ENCODE data around the gene CFAP43.
A peak's percentile ranks its signal among the peaks of the same experiment; 100 is the strongest.

Gene CFAP43

GRCh38 chr10:104262055-104262454 is 29.9 kb upstream of the CFAP43 start:
- H3K27me3 Mint-ChIP-seq: no peaks in the 10 kb centered on the region
- no peaks in the 10 kb centered on the region for H3K9me3 Mint-ChIP-seq
- H3K4me1 Mint-ChIP-seq: peaks cover 31% of the 10 kb centered on the region
- no peak overlapping the region for H3K4me3 Mint-ChIP-seq
- H3K27ac Mint-ChIP-seq: no peak overlapping the region
- no peak for DNase-seq (ENCODE audit: low spot score in 2 of 2)
- H3K36me3 Mint-ChIP-seq: peaks cover 30% of the 10 kb centered on the region
- no peak for ATAC-seq (ENCODE audit: low read depth)

GRCh38 chr10:104260775-104261115 is 28.6 kb upstream of the CFAP43 start:
- H3K27ac Mint-ChIP-seq: peak overlapping the region; percentile 75
- no peaks in the 10 kb centered on the region for H3K27me3 Mint-ChIP-seq
- no peaks in the 10 kb centered on the region for H3K9me3 Mint-ChIP-seq
- no peak overlapping the region for H3K4me3 Mint-ChIP-seq
- ATAC-seq (ENCODE audit: low read depth) (no peak), DNase-seq (ENCODE audit: low spot score in 2 of 2) (no peak)
- H3K36me3 Mint-ChIP-seq: peaks cover 27% of the 10 kb centered on the region
- peaks cover 32% of the 10 kb centered on the region for H3K4me1 Mint-ChIP-seq

- no peak overlapping the region for H3K4me3 Mint-ChIP-seq
- H3K4me1 Mint-ChIP-seq: peaks cover 30% of the 10 kb centered on the region
- H3K9me3 Mint-ChIP-seq: no peaks in the 10 kb centered on the region
- H3K36me3 Mint-ChIP-seq: peaks cover 23% of the 10 kb centered on the region
- ATAC-seq (ENCODE audit: low read depth): no peak
- no peak for DNase-seq (ENCODE audit: low spot score in 2 of 2)
- H3K27me3 Mint-ChIP-seq: no peaks in the 10 kb centered on the region
- peak overlapping the region; percentile 75 for H3K27ac Mint-ChIP-seq
These were observed 28.0 kb upstream of the CFAP43 start for GRCh38 chr10:104259999-104260774.

- H3K36me3 Mint-ChIP-seq: peaks cover 22% of the 10 kb centered on the region
- peak overlapping the region; percentile 75 for H3K27ac Mint-ChIP-seq
- DNase-seq (ENCODE audit: low spot score in 2 of 2) (no peak), ATAC-seq (ENCODE audit: low read depth) (no peak)
- H3K27me3 Mint-ChIP-seq: no peaks in the 10 kb centered on the region
- no peaks in the 10 kb centered on the region for H3K9me3 Mint-ChIP-seq
- no peak overlapping the region for H3K4me3 Mint-ChIP-seq
- H3K4me1 Mint-ChIP-seq: peaks cover 29% of the 10 kb centered on the region
These were observed 27.3 kb upstream of the CFAP43 start for GRCh38 chr10:104259456-104259855.

- ATAC-seq (ENCODE audit: low read depth) (no peak), DNase-seq (ENCODE audit: low spot score in 2 of 2) (no peak)
- no peaks in the 10 kb centered on the region for H3K27me3 Mint-ChIP-seq
- no peak overlapping the region for H3K4me3 Mint-ChIP-seq
- H3K4me1 Mint-ChIP-seq: peaks cover 26% of the 10 kb centered on the region
- H3K9me3 Mint-ChIP-seq: no peaks in the 10 kb centered on the region
- peaks cover 19% of the 10 kb centered on the region for H3K36me3 Mint-ChIP-seq
- peak overlapping the region; percentile 68 for H3K27ac Mint-ChIP-seq
These were observed 26.0 kb upstream of the CFAP43 start for GRCh38 chr10:104258209-104258608.

GRCh38 chr10:104257235-104257634 is 25.1 kb upstream of the CFAP43 start:
- no peak for ATAC-seq (ENCODE audit: low read depth)
- Mint-ChIP-seq H3K4me1 (peaks cover 26% of the 10 kb centered on the region), H3K9me3 (no peaks in the 10 kb centered on the region), H3K36me3 (peaks cover 19% of the 10 kb centered on the region), H3K4me3 (no peak overlapping the region), H3K27ac (no peak overlapping the region), H3K27me3 (no peaks in the 10 kb centered on the region)
- no peak for DNase-seq (ENCODE audit: low spot score in 2 of 2)

- no peak for ATAC-seq (ENCODE audit: low read depth)
- DNase-seq (ENCODE audit: low spot score in 2 of 2): no peak
- no peak overlapping the region for H3K4me3 Mint-ChIP-seq
- no peaks in the 10 kb centered on the region for H3K9me3 Mint-ChIP-seq
- H3K27ac Mint-ChIP-seq: peak overlapping the region; percentile 90
- H3K36me3 Mint-ChIP-seq: peaks cover 18% of the 10 kb centered on the region
- H3K4me1 Mint-ChIP-seq: peaks cover 26% of the 10 kb centered on the region
- H3K27me3 Mint-ChIP-seq: no peaks in the 10 kb centered on the region
These were observed 24.3 kb upstream of the CFAP43 start for GRCh38 chr10:104256335-104256961.

GRCh38 chr10:104255311-104255981 is 23.3 kb upstream of the CFAP43 start:
- no peak for DNase-seq (ENCODE audit: low spot score in 2 of 2)
- Mint-ChIP-seq H3K4me3 (peak overlapping the region; percentile 99), H3K36me3 (peaks cover 14% of the 10 kb centered on the region), H3K4me1 (peaks cover 23% of the 10 kb centered on the region), H3K27me3 (no peaks in the 10 kb centered on the region), H3K27ac (peak overlapping the region; percentile 90), H3K9me3 (no peaks in the 10 kb centered on the region)
- ATAC-seq (ENCODE audit: low read depth): peak; percentile 57

- Mint-ChIP-seq H3K36me3 (peaks cover 10% of the 10 kb centered on the region), H3K27ac (peak within 1 kb of the TSS; percentile 90), H3K4me1 (peaks cover 16% of the 10 kb centered on the region), H3K27me3 (peaks cover 2% of the 10 kb centered on the region), H3K4me3 (peak within 1 kb of the TSS; percentile 99), H3K9me3 (no peaks in the 10 kb centered on the region)
- ATAC-seq (ENCODE audit: low read depth) (peak; percentile 69), DNase-seq (ENCODE audit: low spot score in 2 of 2) (peak in 1 of 2 donors; percentile 26)
These were observed 22.5 kb upstream of the CFAP43 start, which contains the start of gene GSTO1 for GRCh38 chr10:104254493-104255310. TSS of gene GSTO1 (plus strand) at chr10:104254892. CDS start at chr10:104254929, 37 bp downstream.

- Mint-ChIP-seq H3K9me3 (no peaks in the 10 kb centered on the region), H3K4me1 (peaks cover 16% of the 10 kb centered on the region), H3K27me3 (peaks cover 2% of the 10 kb centered on the region), H3K36me3 (peaks cover 8% of the 10 kb centered on the region), H3K4me3 (peak overlapping the region; percentile 99), H3K27ac (peak overlapping the region; percentile 90)
- no peak for ATAC-seq (ENCODE audit: low read depth)
- no peak for DNase-seq (ENCODE audit: low spot score in 2 of 2)
These were observed 21.6 kb upstream of the CFAP43 start for GRCh38 chr10:104253606-104254410.

- no peak for ATAC-seq (ENCODE audit: low read depth)
- Mint-ChIP-seq H3K4me3 (peak overlapping the region; percentile 22), H3K36me3 (peaks cover 3% of the 10 kb centered on the region), H3K27ac (no peak overlapping the region), H3K27me3 (peaks cover 3% of the 10 kb centered on the region), H3K4me1 (peaks cover 12% of the 10 kb centered on the region), H3K9me3 (no peaks in the 10 kb centered on the region)
- no peak for DNase-seq (ENCODE audit: low spot score in 2 of 2)
These were observed 20.9 kb upstream of the CFAP43 start for GRCh38 chr10:104253106-104253505.

- peaks cover 9% of the 10 kb centered on the region for H3K4me1 Mint-ChIP-seq
- peaks cover 3% of the 10 kb centered on the region for H3K27me3 Mint-ChIP-seq
- H3K27ac Mint-ChIP-seq: no peak overlapping the region
- no peak for DNase-seq (ENCODE audit: low spot score in 2 of 2)
- no peak overlapping the region for H3K4me3 Mint-ChIP-seq
- H3K9me3 Mint-ChIP-seq: no peaks in the 10 kb centered on the region
- no peaks in the 10 kb centered on the region for H3K36me3 Mint-ChIP-seq
- ATAC-seq (ENCODE audit: low read depth): no peak
These were observed 20.2 kb upstream of the CFAP43 start for GRCh38 chr10:104252368-104252767.

GRCh38 chr10:104251443-104251842 is 19.3 kb upstream of the CFAP43 start:
- Mint-ChIP-seq H3K4me3 (no peak overlapping the region), H3K4me1 (peaks cover 8% of the 10 kb centered on the region), H3K27me3 (peaks cover 3% of the 10 kb centered on the region), H3K27ac (no peak overlapping the region), H3K36me3 (no peaks in the 10 kb centered on the region), H3K9me3 (no peaks in the 10 kb centered on the region)
- DNase-seq (ENCODE audit: low spot score in 2 of 2): no peak
- no peak for ATAC-seq (ENCODE audit: low read depth)
